GM12878 (cell line): ENCODE measurements around the gene ARHGAP9.

ENCODE experiments used
- BRCA1 ChIP-seq: IDR thresholded peaks from 2 replicates; pipeline ENCODE4 v1.6.1; 2011; ENCODE audit warnings: low read depth, low read length, improper control_type of control experiment
- CHD1 ChIP-seq: IDR thresholded peaks from 2 replicates; pipeline ENCODE4 v1.6.1; 2012; ENCODE audit warnings: low read depth, low read length, improper control_type of control experiment
- CTCF ChIP-seq, 3 experiments: IDR thresholded peaks in 2 of 3; conservative IDR thresholded peaks in 1 of 3; 2 replicates each; pipeline ENCODE4 v1.5.1; 2011; ENCODE audit warnings: low read depth in 3 of 3, low read length in 3 of 3, mild to moderate bottlenecking in 3 of 3, control low read depth in 2 of 3, moderate library complexity in 2 of 3, inconsistent platforms in 1 of 3, mixed read lengths in 1 of 3; ENCODE audit not compliant: control insufficient read depth in 2 of 3, insufficient read depth in 1 of 3; ENCODE audit errors: extremely low read depth in 1 of 3
- EED ChIP-seq: sonication (generic); IDR thresholded peaks from 2 replicates; pipeline ENCODE4 v1.6.1; 2016; ENCODE audit warnings: antibody characterized with exemption, low read depth
- EGR1 ChIP-seq, 2 experiments: IDR thresholded peaks; 1 replicate in 1 of 2; 2 replicates in 1 of 2; pipeline ENCODE4 v1.6.1; 2011 to 2012; ENCODE audit warnings: low read depth in 2 of 2, low read length in 2 of 2, borderline replicate concordance in 1 of 2, mild to moderate bottlenecking in 1 of 2, moderate library complexity in 1 of 2
- EZH2 ChIP-seq: IDR thresholded peaks from 2 replicates; pipeline ENCODE4 v1.6.1; 2012; ENCODE audit warnings: low read depth, mild to moderate bottlenecking, control low read depth, inconsistent platforms, low read length, borderline replicate concordance; ENCODE audit not compliant: control insufficient read depth
- HDAC6 ChIP-seq: fragments of 200-600 bp; sonication (generic); IDR thresholded peaks from one replicate; pipeline ENCODE4 v1.8.0; 2017; ENCODE audit warnings: antibody characterized with exemption; ENCODE audit not compliant: unreplicated experiment
- MYC ChIP-seq: IDR thresholded peaks from 2 replicates; pipeline ENCODE4 v1.6.1; 2011; ENCODE audit warnings: mild to moderate bottlenecking, low read length, moderate library complexity, inconsistent platforms; ENCODE audit not compliant: insufficient read depth, insufficient replicate concordance, insufficient read length, severe bottlenecking
- POLR2AphosphoS2 ChIP-seq: IDR thresholded peaks from 2 replicates; pipeline ENCODE4 v1.6.1; 2011; ENCODE audit warnings: low read depth, mild to moderate bottlenecking, low read length, improper control_type of control experiment, moderate library complexity
- POLR2AphosphoS5 ChIP-seq: IDR thresholded peaks from 2 replicates; pipeline ENCODE4 v1.6.1; 2011; ENCODE audit warnings: mild to moderate bottlenecking, low read length, inconsistent platforms
- ZNF274 ChIP-seq: IDR thresholded peaks from one replicate; pipeline ENCODE4 v1.8.0; 2011; ENCODE audit not compliant: insufficient read length, insufficient read depth
- TF ChIP-seq, protein P1 (sequence below): fragments of 450-650 bp; IDR thresholded peaks from 2 replicates; pipeline ENCODE4 v1.6.1; 2018; ENCODE audit warnings: borderline replicate concordance, mild to moderate bottlenecking; ENCODE audit not compliant: partially characterized antibody
- TF ChIP-seq, protein P2 (sequence below): fragments of 450-650 bp; IDR thresholded peaks from 2 replicates; pipeline ENCODE4 v1.6.1; 2017; ENCODE audit warnings: mild to moderate bottlenecking, moderate library complexity

GRCh38 chr12:57498571-57498970 lies 18.9 kb upstream of the ARHGAP9 start:
- TF ChIP-seq MYC (no peak), CTCF (IDR thresholded peaks at IDR 0.05 in 2 of 3, conservative IDR thresholded peaks at IDR 0.05 in 1 of 3; ENCODE audit: control insufficient read depth in 2 of 3, extremely low read depth in 1 of 3, insufficient read depth in 1 of 3, low read depth in 3 of 3, low read length in 3 of 3) (no peak), ZNF274 (no peak), HDAC6 (no peak), POLR2AphosphoS5 (no peak), EZH2 (no peak), BRCA1 (no peak), EGR1 (IDR thresholded peaks at IDR 0.05; ENCODE audit: borderline replicate concordance in 1 of 2, low read depth in 2 of 2, low read length in 2 of 2) (no peak), CHD1 (no peak), EED (no peak), POLR2AphosphoS2 (no peak)
- TF ChIP-seq, protein P1, sequence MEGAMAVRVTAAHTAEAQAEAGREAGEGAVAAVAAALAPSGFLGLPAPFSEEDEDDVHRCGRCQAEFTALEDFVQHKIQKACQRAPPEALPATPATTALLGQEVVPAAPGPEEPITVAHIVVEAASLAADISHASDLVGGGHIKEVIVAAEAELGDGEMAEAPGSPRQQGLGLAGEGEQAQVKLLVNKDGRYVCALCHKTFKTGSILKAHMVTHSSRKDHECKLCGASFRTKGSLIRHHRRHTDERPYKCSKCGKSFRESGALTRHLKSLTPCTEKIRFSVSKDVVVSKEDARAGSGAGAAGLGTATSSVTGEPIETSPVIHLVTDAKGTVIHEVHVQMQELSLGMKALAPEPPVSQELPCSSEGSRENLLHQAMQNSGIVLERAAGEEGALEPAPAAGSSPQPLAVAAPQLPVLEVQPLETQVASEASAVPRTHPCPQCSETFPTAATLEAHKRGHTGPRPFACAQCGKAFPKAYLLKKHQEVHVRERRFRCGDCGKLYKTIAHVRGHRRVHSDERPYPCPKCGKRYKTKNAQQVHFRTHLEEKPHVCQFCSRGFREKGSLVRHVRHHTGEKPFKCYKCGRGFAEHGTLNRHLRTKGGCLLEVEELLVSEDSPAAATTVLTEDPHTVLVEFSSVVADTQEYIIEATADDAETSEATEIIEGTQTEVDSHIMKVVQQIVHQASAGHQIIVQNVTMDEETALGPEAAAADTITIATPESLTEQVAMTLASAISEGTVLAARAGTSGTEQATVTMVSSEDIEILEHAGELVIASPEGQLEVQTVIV = no peak
- TF ChIP-seq, protein P2, sequence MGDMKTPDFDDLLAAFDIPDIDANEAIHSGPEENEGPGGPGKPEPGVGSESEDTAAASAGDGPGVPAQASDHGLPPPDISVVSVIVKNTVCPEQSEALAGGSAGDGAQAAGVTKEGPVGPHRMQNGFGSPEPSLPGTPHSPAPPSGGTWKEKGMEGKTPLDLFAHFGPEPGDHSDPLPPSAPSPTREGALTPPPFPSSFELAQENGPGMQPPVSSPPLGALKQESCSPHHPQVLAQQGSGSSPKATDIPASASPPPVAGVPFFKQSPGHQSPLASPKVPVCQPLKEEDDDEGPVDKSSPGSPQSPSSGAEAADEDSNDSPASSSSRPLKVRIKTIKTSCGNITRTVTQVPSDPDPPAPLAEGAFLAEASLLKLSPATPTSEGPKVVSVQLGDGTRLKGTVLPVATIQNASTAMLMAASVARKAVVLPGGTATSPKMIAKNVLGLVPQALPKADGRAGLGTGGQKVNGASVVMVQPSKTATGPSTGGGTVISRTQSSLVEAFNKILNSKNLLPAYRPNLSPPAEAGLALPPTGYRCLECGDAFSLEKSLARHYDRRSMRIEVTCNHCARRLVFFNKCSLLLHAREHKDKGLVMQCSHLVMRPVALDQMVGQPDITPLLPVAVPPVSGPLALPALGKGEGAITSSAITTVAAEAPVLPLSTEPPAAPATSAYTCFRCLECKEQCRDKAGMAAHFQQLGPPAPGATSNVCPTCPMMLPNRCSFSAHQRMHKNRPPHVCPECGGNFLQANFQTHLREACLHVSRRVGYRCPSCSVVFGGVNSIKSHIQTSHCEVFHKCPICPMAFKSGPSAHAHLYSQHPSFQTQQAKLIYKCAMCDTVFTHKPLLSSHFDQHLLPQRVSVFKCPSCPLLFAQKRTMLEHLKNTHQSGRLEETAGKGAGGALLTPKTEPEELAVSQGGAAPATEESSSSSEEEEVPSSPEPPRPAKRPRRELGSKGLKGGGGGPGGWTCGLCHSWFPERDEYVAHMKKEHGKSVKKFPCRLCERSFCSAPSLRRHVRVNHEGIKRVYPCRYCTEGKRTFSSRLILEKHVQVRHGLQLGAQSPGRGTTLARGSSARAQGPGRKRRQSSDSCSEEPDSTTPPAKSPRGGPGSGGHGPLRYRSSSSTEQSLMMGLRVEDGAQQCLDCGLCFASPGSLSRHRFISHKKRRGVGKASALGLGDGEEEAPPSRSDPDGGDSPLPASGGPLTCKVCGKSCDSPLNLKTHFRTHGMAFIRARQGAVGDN = no peak
